IPS-11a (cell line): ENCODE data around the gene CCDC88C.
"Not testable (repeated sequence)": the region's sequence is repeated elsewhere in the genome, so short reads cannot be mapped to it uniquely, and the experiment has no call there.

Experiments used
- H3K4me3 ChIP-seq: one replicate; pipeline ENCODE4 v1.5.1; 2013; ENCODE audit warnings: low read depth, low read length, control low read depth

Gene CCDC88C

GRCh38 chr14:91272341-91273272 lies 145.0 kb downstream of the CCDC88C start:
- H3K4me3 ChIP-seq: no peak overlapping the region

- H3K4me3 ChIP-seq: no peak overlapping the region
These were observed 146.0 kb downstream of the CCDC88C start for GRCh38 chr14:91271639-91272038.

DNA sequence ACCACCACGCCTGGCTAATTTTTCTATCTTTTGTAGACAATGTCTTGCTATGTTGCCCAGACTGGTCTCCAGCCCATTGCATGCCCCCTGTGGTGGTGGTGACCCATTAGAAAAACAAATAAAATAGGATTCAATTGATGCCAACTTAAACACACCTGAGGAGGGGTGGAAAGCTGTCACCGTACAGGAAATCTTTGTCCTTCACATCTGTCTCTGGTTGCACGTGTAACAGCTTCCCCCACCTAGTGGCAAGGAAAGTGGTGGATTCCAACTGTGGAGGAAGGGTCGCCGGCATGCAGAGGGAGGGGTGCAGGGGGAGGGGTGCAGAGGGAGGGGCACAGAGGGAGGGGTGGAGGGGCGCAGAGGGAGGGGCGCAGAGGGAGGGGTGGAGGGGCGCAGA lies 147.0 kb downstream of the CCDC88C start:
- H3K4me3 ChIP-seq: no peak overlapping the region

DNA sequence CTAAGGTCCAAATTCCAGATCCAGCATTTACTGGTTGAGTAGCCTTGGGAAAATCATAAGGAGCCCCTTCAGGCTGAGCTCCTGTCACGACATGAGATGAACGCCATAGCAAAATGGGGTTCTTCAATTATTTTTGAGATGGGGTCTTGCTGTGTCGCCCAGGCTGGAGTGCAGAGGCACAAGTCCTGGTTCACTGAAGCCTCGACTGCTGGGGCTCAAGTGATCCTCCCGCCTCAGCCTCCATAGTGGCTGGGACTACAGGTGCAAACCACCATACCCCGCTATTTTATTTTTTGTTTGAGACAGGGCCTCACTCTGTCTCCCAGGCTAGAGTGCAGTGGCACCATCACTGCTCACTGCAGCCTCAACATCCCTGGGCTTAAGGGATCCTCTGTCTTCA lies 147.4 kb downstream of the CCDC88C start:
- H3K4me3 ChIP-seq: no peak overlapping the region

- H3K4me3 ChIP-seq: no peak overlapping the region
These were observed 148.3 kb downstream of the CCDC88C start for GRCh38 chr14:91269076-91269991.

GRCh38 chr14:91267965-91268437 lies 149.6 kb downstream of the CCDC88C start:
- no peak overlapping the region for H3K4me3 ChIP-seq

DNA sequence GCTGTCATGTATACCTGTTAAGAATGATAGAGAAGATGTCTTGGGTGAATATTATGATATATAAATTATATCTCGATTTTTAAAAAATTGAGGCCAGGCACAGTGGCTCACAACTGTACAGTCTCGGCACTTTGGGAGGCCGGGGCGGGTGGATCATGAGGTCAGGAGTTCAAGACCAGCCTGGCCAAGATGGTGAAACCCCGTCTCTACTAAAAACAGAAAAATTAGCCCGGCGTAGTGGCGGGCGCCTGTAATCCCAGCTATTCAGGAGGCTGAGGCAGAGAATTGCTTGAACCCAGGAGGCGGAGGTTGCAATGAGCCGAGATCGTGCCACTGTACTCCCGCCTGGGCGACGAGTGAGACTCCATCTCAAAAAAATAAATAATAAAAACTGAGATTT lies 151.3 kb downstream of the CCDC88C start:
- H3K4me3 ChIP-seq: not testable (repeated sequence)

DNA sequence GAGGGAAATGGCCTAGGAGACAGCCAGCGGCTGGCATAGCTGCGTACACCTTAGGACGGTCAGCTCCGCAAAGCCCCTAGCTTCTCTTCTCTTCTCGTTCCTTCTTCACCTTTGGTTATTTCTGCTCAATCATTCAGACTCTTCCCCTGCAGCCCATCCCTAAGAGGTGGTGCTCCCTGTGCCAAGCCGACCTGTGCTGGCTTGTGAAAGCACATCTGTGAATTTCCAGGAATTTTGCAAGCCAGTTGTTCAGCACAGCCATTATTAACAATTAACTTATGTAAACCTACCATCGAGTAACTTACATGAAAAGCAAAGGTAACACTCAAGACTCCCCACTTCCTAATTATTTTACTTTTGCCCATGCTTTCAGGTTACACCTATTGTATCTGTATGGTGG lies 152.2 kb downstream of the CCDC88C start:
- no peak overlapping the region for H3K4me3 ChIP-seq

- peak overlapping the region; percentile 34 for H3K4me3 ChIP-seq
These were observed 153.2 kb downstream of the CCDC88C start for GRCh38 chr14:91264151-91265150.

- no peak overlapping the region for H3K4me3 ChIP-seq
These were observed 154.3 kb downstream of the CCDC88C start for GRCh38 chr14:91263329-91263728.

DNA sequence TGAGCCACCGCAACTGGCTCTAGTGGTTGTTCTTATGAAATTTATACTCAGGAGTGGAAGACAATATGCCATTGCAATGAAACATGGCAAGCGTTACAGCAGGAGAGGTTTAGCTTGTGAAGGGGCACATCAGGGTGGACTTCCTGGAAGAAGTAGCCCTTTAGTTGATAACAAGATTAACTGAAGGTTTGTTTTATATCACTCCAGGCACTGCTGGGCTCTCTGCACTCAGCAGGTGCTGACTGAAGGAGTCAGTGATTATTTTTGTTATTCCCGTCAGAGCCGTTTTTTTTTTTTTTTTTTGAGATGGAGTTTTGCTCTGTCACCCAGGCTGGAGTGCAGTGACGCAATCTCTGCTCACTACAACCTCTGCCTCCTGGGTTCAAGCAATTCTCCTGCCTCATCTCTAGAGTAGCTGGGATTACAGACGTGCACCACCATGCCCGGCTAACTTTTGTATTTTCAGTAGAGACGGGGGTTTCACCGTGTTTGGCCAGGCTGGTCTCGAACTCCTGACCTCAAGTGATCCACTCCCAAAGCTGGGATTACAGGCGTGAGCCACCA lies 155.6 kb downstream of the CCDC88C start:
- no peak overlapping the region for H3K4me3 ChIP-seq

DNA sequence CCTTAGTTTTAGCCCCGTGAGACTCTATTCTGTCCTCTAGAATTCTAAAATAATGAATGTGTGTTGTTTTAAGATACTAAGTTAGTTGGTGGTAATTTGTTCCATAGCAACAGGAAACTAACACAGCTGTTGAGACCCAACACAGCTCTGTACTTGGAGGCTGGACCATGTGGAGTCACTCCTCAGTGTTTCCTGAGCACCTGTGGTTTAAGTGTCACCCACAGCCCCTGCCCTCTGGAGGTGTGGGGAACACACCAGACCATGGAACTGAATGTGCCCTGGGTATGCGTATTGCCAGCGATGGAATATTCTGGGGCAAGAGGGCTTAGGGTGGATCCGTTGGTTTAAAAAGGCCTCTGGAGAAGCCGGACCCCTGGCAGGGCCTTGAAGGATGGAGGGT lies 156.5 kb downstream of the CCDC88C start:
- no peak overlapping the region for H3K4me3 ChIP-seq

DNA sequence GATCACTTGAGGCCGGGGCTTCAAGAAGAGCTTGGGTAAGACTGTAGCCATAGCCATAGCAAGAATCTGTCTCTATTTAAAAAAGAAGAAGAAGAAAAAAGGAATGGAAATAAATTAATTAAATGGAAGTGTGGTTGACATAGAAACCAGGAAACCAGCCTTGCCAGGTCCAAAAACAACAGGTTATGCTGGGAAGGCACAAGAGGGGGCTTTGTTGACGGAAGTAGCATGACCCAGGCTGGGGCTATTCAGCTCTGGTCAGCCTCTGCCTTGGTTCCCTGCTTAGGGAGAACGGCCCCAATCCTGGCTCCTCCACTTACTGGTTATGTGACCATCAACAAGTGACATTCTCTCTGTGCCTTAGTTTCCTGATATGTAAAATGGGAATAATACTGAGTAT lies 158.7 kb downstream of the CCDC88C start:
- H3K4me3 ChIP-seq: no peak overlapping the region

DNA sequence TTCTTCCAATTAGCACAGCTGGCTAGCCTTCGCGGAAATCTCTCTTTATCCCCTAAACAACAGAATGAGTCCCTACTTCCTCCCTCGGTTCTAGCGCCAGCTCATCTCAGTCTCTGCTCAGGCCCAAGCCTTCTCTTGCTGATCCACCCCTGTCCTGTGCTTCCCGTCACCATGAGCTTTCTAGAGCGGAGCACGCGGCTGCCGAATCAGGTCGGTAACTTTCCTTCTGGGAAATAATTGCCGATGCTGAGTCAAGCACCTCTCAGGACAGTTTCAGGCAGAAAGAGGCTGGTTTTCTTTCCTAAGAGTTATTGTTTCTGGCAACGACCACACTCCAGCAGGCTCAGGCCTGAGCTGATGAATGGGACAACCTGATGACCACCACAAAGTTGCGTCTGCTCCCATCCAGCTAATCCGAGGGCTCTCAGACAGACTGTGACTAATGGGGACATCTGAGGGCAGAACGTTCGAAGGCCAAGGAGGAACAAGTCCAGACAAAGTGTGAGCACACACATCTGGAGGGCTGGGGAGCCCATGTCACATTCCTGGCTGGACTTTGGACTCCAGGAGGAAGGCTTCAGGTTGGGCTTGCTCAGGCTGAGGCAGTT lies 159.5 kb downstream of the CCDC88C start:
- no peak overlapping the region for H3K4me3 ChIP-seq

DNA sequence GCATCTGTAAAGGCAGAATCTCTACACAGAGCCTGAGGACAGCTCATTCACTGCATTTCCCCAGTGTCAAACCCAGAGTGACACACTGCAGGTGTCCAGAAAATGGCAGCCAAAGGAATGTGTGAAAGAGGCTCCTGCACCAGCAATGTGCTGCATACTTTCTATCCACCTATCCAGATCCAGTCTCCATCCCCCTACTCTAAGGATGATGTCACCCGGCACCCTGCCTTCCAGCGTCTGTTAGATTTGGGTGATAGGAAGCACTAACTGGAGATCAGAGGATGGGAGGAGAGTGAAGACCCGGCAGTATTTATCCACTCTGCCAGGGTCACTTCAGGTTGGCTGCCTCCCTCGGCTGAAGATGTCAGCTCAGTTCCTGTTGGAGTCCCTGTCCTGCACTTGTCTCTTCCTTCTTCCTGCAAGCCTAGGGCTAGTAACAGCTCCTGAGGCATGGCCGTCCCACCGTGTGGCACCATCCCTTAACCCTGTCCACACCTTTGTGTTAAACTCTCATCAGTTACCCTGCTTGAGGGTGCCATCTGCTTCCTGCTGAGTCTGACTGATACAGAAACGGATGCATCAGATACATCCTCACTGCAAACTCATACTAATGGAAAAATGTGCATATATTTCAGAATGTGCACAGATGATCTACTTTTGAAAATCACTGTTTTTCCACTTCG lies 160.2 kb downstream of the CCDC88C start:
- H3K4me3 ChIP-seq: no peak overlapping the region

- H3K4me3 ChIP-seq: no peak overlapping the region
These were observed 161.0 kb downstream of the CCDC88C start for GRCh38 chr14:91256661-91257060.

GRCh38 chr14:91255026-91255695 lies 162.5 kb downstream of the CCDC88C start:
- no peak overlapping the region for H3K4me3 ChIP-seq

- no peak overlapping the region for H3K4me3 ChIP-seq
These were observed 163.2 kb downstream of the CCDC88C start for GRCh38 chr14:91254461-91254860.
